Upper lobe of left lung (tissue), 6 donors: ENCODE data around the gene CDC25B. TPM values are rescaled to one million over a fixed set of nuclear protein-coding genes. Genes with fewer than 3 reads are reported as not detected.

Source experiments
- ATAC-seq, 2 donors: fragments of 200-7000 bp; cut with Tn5 transposase; one replicate each; pipeline ENCODE4 v1.9.1; 2022; ENCODE audit warnings: mild to moderate bottlenecking in 2 of 2, moderate library complexity in 2 of 2; ENCODE audit not compliant: low FRiP score in 2 of 2
- DNase-seq, 2 donors: peaks; one replicate each; pipeline ENCODE4 v3.0.0-alpha.2; 2019 to 2020
- H3K27ac ChIP-seq, 4 donors: fragments of 200-600 bp; sonication (generic); one replicate each; pipeline ENCODE4 v1.5.1; 2016 to 2019
- H3K27me3 ChIP-seq, 4 donors: fragments of 200-600 bp; sonication (generic); one replicate each; pipeline ENCODE4 v1.5.1; 2017 to 2019
- H3K36me3 ChIP-seq, 4 donors: fragments of 200-600 bp; sonication (generic); one replicate each; pipeline ENCODE4 v1.5.1; 2016 to 2019
- H3K4me1 ChIP-seq, 4 donors: fragments of 200-600 bp; sonication (generic); one replicate each; pipeline ENCODE4 v1.5.1; 2018 to 2019
- H3K4me3 ChIP-seq, 4 donors: fragments of 200-600 bp; sonication (generic); one replicate each; pipeline ENCODE4 v1.5.1; 2017 to 2019; ENCODE audit warnings: mild to moderate bottlenecking in 2 of 4, moderate library complexity in 1 of 4
- H3K9me3 ChIP-seq, 4 donors: fragments of 200-600 bp; sonication (generic); one replicate each; pipeline ENCODE4 v1.5.1; 2018 to 2019
- EP300 ChIP-seq, 4 donors: sonication (generic); formaldehyde crosslinking; IDR thresholded peaks; one replicate each; pipeline ENCODE4 v1.5.1; 2017; ENCODE audit warnings: antibody characterized with exemption in 4 of 4, control low read depth in 2 of 4
- POLR2A ChIP-seq, 4 donors: fragments of 450-650 bp; IDR thresholded peaks; one replicate each; pipeline ENCODE4 v1.5.1; 2016 to 2017; ENCODE audit warnings: antibody characterized with exemption in 4 of 4, mild to moderate bottlenecking in 2 of 4
- POLR2AphosphoS5 ChIP-seq, 2 donors: sonication (generic); formaldehyde crosslinking; IDR thresholded peaks; one replicate each; pipeline ENCODE4 v1.5.1; 2017; ENCODE audit warnings: antibody characterized with exemption in 2 of 2
- WGBS, 2 donors: methylation state at CpG; one replicate each; pipeline ENCODE4 v1.1.5; 2017 to 2018; 5-methylcytosine and 5-hydroxymethylcytosine counted together
- total RNA-seq, 6 donors: library from RNA; depleted of rRNA in 4 of 6; stranded (reverse); fragments of >200 nt in 4 of 6; gene quantifications; one replicate each; pipeline versions ENCODE4 v1.1.0 to v1.2.1, GENCODE V29; 2016 to 2021
- TF ChIP-seq, protein P1 (sequence below), 6 experiments: fragments of 450-650 bp in 4 of 6; fragments of 200-600 bp in 2 of 6; sonication (generic) in 2 of 6; IDR thresholded peaks; one replicate each; pipeline ENCODE4 v1.5.1; 2016 to 2019; ENCODE audit warnings: antibody characterized with exemption in 6 of 6
- donor health status: DM: no; HTN: no; CAD: no; lungs with moderate emphysema.
- donor health status: DM: no; HTN: yes; CAD: no; lungs with severe emphysema.

The CDC25B gene
- total RNA-seq, 6 donors from 2014 or later, result 45.5 to 151 (median 99.1) TPM

DNA sequence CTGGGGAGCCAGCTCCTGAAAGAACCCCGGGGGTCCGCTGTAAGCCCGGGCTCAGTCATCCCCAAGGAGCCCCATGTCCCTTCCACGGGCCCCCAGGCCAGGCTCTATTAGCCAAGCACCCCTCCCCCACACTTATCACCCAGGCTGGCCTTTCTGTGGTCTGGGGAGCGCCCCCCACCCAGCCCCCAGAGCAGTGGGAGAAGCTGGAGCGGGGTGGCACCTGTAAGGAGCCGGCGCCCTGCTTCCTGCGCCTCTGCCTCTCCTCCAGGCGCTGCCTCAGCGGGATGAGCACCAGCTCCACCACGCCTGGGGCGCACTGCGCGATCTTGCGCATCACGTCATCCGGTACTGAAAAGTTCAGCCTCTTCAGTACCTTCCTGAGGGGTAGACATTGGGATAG lies 17.1 kb upstream of the CDC25B start:
- peak in 1 of 2 donors; percentile 56 for DNase-seq
- H3K9me3 ChIP-seq, result no peaks in the 10 kb centered on the region
- WGBS, 2 donors, result 44 to 46% methylated on average over 16 to 18 of the region's 18 CpGs

DNA sequence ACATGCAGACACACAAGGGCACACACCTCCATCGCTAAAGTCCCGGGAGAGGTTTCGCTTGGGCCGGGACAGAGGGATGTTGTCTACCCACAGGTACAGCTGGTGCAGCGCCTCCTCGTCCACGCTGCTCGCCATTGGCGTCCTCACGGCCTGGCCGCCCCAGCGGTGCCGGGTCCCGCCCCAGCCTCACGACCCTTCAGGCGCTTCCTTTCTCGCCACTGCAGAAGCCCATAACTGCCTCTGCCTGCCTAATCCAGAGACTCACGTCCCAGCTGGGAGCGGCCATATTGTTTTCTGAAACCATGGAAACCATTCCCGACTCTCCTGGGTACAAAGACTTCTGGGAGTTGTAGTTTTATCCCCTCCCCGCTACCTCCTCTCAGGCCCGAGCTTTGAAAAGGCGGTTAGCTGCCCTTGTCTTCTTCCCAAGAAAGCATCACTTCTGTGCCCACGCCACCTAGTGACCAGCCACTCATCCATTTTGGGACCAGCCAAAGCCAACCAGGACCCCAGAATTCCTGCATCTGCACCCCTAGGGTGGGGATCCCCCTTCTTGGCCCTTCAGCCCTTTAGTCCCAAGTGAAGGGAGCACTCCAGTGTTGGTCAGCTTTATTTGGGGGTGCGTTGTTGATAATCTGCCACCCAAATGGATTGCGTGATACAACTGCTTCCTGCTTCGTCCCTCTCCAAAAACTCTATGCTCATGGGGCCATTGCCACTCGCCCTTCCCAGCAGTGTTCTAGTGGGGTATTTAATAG lies 14.8 kb upstream of the CDC25B start, which contains the start of gene SPEF1:
Gene SPEF1 (minus strand): TSS at position 296 of the 758 bp plus-strand sequence. CDS start 161 bp downstream, at position 135.
- 29 to 33% methylated on average over 11 to 13 of the region's 28 CpGs for WGBS, 2 donors
- H3K4me1 ChIP-seq, result peaks cover 47 to 69% (median 65%) of the 10 kb centered on the region in 4 donors
- ATAC-seq (peak; percentile 82 to 88), DNase-seq (peak; percentile 84 to 85)
- H3K27me3 ChIP-seq, result no peaks in the 10 kb centered on the region
- TF ChIP-seq EP300 (IDR thresholded peaks at IDR 0.05) (no peak), POLR2A (IDR thresholded peaks at IDR 0.05) (peak in 1 of 4 donors; percentile 5), POLR2AphosphoS5 (IDR thresholded peaks at IDR 0.05) (no peak)
- TF ChIP-seq, protein P1, sequence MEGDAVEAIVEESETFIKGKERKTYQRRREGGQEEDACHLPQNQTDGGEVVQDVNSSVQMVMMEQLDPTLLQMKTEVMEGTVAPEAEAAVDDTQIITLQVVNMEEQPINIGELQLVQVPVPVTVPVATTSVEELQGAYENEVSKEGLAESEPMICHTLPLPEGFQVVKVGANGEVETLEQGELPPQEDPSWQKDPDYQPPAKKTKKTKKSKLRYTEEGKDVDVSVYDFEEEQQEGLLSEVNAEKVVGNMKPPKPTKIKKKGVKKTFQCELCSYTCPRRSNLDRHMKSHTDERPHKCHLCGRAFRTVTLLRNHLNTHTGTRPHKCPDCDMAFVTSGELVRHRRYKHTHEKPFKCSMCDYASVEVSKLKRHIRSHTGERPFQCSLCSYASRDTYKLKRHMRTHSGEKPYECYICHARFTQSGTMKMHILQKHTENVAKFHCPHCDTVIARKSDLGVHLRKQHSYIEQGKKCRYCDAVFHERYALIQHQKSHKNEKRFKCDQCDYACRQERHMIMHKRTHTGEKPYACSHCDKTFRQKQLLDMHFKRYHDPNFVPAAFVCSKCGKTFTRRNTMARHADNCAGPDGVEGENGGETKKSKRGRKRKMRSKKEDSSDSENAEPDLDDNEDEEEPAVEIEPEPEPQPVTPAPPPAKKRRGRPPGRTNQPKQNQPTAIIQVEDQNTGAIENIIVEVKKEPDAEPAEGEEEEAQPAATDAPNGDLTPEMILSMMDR (IDR thresholded peaks at IDR 0.05), result peak in 4 of 6 experiments; percentile 19 to 56 (median 34)
- peak within 1 kb of the TSS in 3 of 4 donors; percentile 26 to 65 (median 30) for H3K27ac ChIP-seq
- H3K36me3 ChIP-seq, result peaks cover 0 to 18% (median 0%) of the 10 kb centered on the region in 4 donors
- no peaks in the 10 kb centered on the region for H3K9me3 ChIP-seq
- H3K4me3 ChIP-seq, result peak within 1 kb of the TSS in 3 of 4 donors; percentile 31 to 49 (median 43)

More for the DNA sequence above, 17.1 kb upstream of the CDC25B start:
- no peak for ATAC-seq
- no peak overlapping the region for H3K4me3 ChIP-seq
- no peak overlapping the region for H3K27ac ChIP-seq
- TF ChIP-seq POLR2AphosphoS5 (IDR thresholded peaks at IDR 0.05) (no peak), EP300 (IDR thresholded peaks at IDR 0.05) (no peak), POLR2A (IDR thresholded peaks at IDR 0.05) (no peak)
- TF ChIP-seq, protein P1 (IDR thresholded peaks at IDR 0.05), result no peak
- peaks cover 29 to 50% (median 44%) of the 10 kb centered on the region in 4 donors for H3K4me1 ChIP-seq
- no peaks in the 10 kb centered on the region for H3K27me3 ChIP-seq
- H3K36me3 ChIP-seq, result peaks cover 0 to 10% (median 0%) of the 10 kb centered on the region in 4 donors

DNA sequence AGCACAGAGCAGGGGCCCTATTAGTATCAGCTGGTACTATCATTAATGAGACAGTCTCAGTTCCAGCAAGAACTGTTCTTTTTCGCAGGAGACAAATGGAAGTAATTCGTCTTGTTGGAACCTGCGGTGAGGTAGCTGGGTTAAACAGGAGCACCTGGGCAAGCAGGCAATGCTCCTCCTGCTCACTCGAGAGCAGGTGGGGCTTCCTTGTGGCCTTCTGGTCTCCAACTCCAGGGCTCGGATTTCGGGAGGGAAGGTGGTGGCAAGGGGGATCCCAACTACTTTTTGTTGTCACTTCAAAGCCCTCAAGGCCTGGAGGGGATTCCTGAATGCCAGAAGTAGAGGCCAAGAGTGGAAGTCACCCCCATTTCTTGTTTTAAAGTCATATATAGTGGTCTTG lies 13.5 kb upstream of the CDC25B start:
- ATAC-seq (no peak), DNase-seq (no peak)
- TF ChIP-seq POLR2AphosphoS5 (IDR thresholded peaks at IDR 0.05), result no peak
- no peak for TF ChIP-seq POLR2A (IDR thresholded peaks at IDR 0.05)
- H3K27me3 ChIP-seq, result no peaks in the 10 kb centered on the region
- peak overlapping the region in 3 of 4 donors; percentile 0 to 62 (median 48) for H3K27ac ChIP-seq
- no peak overlapping the region for H3K4me3 ChIP-seq
- peaks cover 55 to 72% (median 66%) of the 10 kb centered on the region in 4 donors for H3K4me1 ChIP-seq
- no peaks in the 10 kb centered on the region for H3K9me3 ChIP-seq
- H3K36me3 ChIP-seq, result peaks cover 0 to 18% (median 0%) of the 10 kb centered on the region in 4 donors
- WGBS, 2 donors, result 55 to 67% methylated on average over 2 to 6 of the region's 6 CpGs

DNA sequence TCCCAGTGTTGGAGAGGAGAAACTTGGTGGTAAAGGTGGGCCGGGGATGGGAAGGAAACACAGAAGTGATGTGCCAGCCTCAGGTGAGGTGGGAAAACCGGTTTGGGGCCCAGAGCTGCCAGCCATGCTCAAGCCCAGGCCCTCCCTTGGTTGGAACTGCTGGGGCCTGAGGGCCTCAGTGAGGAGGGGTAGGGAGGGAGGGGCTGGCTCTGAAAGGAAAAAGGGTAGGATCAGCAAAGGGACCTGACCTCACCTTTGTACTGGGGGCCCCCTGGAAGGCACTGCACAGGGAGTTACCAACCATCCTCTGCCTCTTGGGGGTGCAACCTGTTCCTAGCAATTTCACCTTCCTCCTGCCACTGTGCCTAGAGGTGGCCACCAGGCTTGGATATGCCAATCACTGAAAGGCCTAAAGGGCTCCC lies 13.0 kb upstream of the CDC25B start:
- no peak for DNase-seq

More for the DNA sequence above, 13.0 kb upstream of the CDC25B start:
- peak overlapping the region in 3 of 4 donors; percentile 0 to 62 (median 48) for H3K27ac ChIP-seq
- H3K4me3 ChIP-seq, result no peak overlapping the region
- H3K36me3 ChIP-seq, result peaks cover 0 to 18% (median 0%) of the 10 kb centered on the region in 4 donors
- no peak for ATAC-seq
- TF ChIP-seq EP300 (IDR thresholded peaks at IDR 0.05), result no peak
- TF ChIP-seq, protein P1 (IDR thresholded peaks at IDR 0.05), result no peak
- TF ChIP-seq POLR2A (IDR thresholded peaks at IDR 0.05), result no peak
- no peak for TF ChIP-seq POLR2AphosphoS5 (IDR thresholded peaks at IDR 0.05)
- peaks cover 52 to 72% (median 62%) of the 10 kb centered on the region in 4 donors for H3K4me1 ChIP-seq
- no peaks in the 10 kb centered on the region for H3K9me3 ChIP-seq
- WGBS, 2 donors, result 53 to 66% methylated on average over 2 of the region's 2 CpGs
- no peaks in the 10 kb centered on the region for H3K27me3 ChIP-seq
